ENCODE measurements around the gene TMEM258. TPM values are rescaled to one million over a fixed set of nuclear protein-coding genes. Genes with fewer than 3 reads are reported as not detected.

Gene TMEM258
- total and polyA plus RNA-seq, 9 of the 15 experiments (the other 6 are each of a cell fraction or from before 2014, with no cell fraction given): 97.2 to 856 (median 231) TPM

GRCh38 chr11:61800331-61801281 lies 8.2 kb upstream of the TMEM258 start (continued):
- TF ChIP-seq ZNF644 (tag; IDR thresholded peaks at IDR 0.05; ENCODE audit: low read depth) (no peak), PCBP2 (IDR thresholded peaks at IDR 0.05; ENCODE audit: low read depth, low read length, poor library complexity, severe bottlenecking) (no peak), ZKSCAN8 (CRISPR knock-in tag; IDR thresholded peaks at IDR 0.05) (no peak), ZNF395 (CRISPR knock-in tag; IDR thresholded peaks at IDR 0.05) (peak; percentile 87), EHMT2 (IDR thresholded peaks at IDR 0.05) (peak; percentile 20; the same call in 1 of the 2 replicates), ZNF586 (CRISPR knock-in tag; conservative IDR thresholded peaks at IDR 0.05) (no peak), ZNF766 (CRISPR knock-in tag; conservative IDR thresholded peaks at IDR 0.05) (peak; percentile 48; the same call in 1 of the 2 replicates), ZBTB11 (CRISPR knock-in tag; IDR thresholded peaks at IDR 0.05) (peak in 1 of 3 experiments; percentile 48; a peak in 2 of 6 replicates), MAX (CRISPR knock-in tag; IDR thresholded peaks at IDR 0.05) (no peak), LARP7 (IDR thresholded peaks at IDR 0.05) (no peak), ZNF436 (CRISPR knock-in tag; IDR thresholded peaks at IDR 0.05) (no peak), SMARCA4 (IDR thresholded peaks at IDR 0.05) (peak; percentile 98), SMAD2 (IDR thresholded peaks at IDR 0.05; ENCODE audit: low read depth, low read length) (no peak), DNMT1 (IDR thresholded peaks at IDR 0.05) (no peak), EP300 (IDR thresholded peaks at IDR 0.05; ENCODE audit: low read length) (peak; percentile 90), TARDBP (IDR thresholded peaks at IDR 0.05) (no peak), HOMEZ (CRISPR knock-in tag; IDR thresholded peaks at IDR 0.05) (no peak), ZBTB26 (CRISPR knock-in tag; IDR thresholded peaks at IDR 0.05) (no peak), TOE1 (IDR thresholded peaks at IDR 0.05; ENCODE audit: borderline replicate concordance) (no peak), TOE1 (CRISPR knock-in tag; IDR thresholded peaks at IDR 0.05; ENCODE audit: borderline replicate concordance, low read depth) (no peak)

All from K562 (cell line).